HepG2 (cell line): ENCODE measurements around the gene DENND2D. TPM values are rescaled to one million over a fixed set of nuclear protein-coding genes. Genes with fewer than 3 reads are reported as not detected.

ENCODE experiments used
- CENPT ChIP-seq: sonication (generic); formaldehyde crosslinking; IDR thresholded peaks from 2 replicates; pipeline ENCODE4 v1.8.0; 2022; ENCODE audit warnings: low read depth, mild to moderate bottlenecking, moderate library complexity, missing genetic modification reagents
- CREM ChIP-seq, 2 experiments: sonication (generic) in 1 of 2; formaldehyde crosslinking in 1 of 2; IDR thresholded peaks; 2 replicates each; pipeline versions ENCODE4 v1.4.0 to v1.6.1; 2016 to 2020; ENCODE audit warnings: antibody characterized with exemption in 1 of 2, mild to moderate bottlenecking in 1 of 2, missing genetic modification reagents in 1 of 2
- FOXK1 ChIP-seq: sonication (generic); formaldehyde crosslinking; IDR thresholded peaks from 2 replicates; pipeline ENCODE4 v1.4.0; 2020; ENCODE audit warnings: low read depth, missing genetic modification reagents, borderline replicate concordance
- GABPA ChIP-seq, 2 experiments: IDR thresholded peaks; 2 replicates each; pipeline ENCODE4 v1.6.1; 2011 to 2016; ENCODE audit warnings: low read depth in 2 of 2, low read length in 1 of 2, missing biosample characterization in 1 of 2, missing genetic modification characterization in 1 of 2
- HMG20A ChIP-seq: IDR thresholded peaks from 2 replicates; pipeline ENCODE4 v1.6.1; 2016; ENCODE audit warnings: borderline replicate concordance
- IRX3 ChIP-seq: sonication (generic); formaldehyde crosslinking; IDR thresholded peaks from 2 replicates; pipeline ENCODE4 v1.8.1; 2023; ENCODE audit warnings: mild to moderate bottlenecking, low read depth, missing genetic modification reagents, borderline replicate concordance
- MAF1 ChIP-seq: sonication (generic); formaldehyde crosslinking; IDR thresholded peaks from 2 replicates; pipeline ENCODE4 v1.5.0; 2020; ENCODE audit warnings: missing genetic modification reagents, borderline replicate concordance
- NKX3-1 ChIP-seq: sonication (generic); formaldehyde crosslinking; IDR thresholded peaks from 2 replicates; pipeline ENCODE4 v1.5.0; 2020; ENCODE audit warnings: missing genetic modification reagents
- PHF8 ChIP-seq: sonication (generic); formaldehyde crosslinking; IDR thresholded peaks from 2 replicates; pipeline ENCODE4 v1.5.0; 2020; ENCODE audit warnings: missing genetic modification reagents
- RFXAP ChIP-seq: sonication (generic); formaldehyde crosslinking; IDR thresholded peaks from 2 replicates; pipeline ENCODE4 v1.4.0; 2020; ENCODE audit warnings: missing genetic modification reagents, borderline replicate concordance
- SIN3A ChIP-seq: IDR thresholded peaks from 2 replicates; pipeline ENCODE4 v1.6.1; 2011; ENCODE audit warnings: low read depth, mild to moderate bottlenecking, control low read depth, low read length, borderline replicate concordance
- SMARCC2 ChIP-seq: fragments of 450-650 bp; IDR thresholded peaks from 2 replicates; pipeline ENCODE4 v1.6.1; 2017; ENCODE audit warnings: antibody characterized with exemption, mild to moderate bottlenecking
- SNAI1 ChIP-seq: sonication (generic); formaldehyde crosslinking; IDR thresholded peaks from 2 replicates; pipeline ENCODE4 v1.5.0; 2020; ENCODE audit warnings: mild to moderate bottlenecking, missing genetic modification reagents, borderline replicate concordance
- STAG1 ChIP-seq: sonication (generic); formaldehyde crosslinking; IDR thresholded peaks from 2 replicates; pipeline ENCODE4 v1.4.0; 2020; ENCODE audit warnings: missing genetic modification reagents
- TBX2 ChIP-seq: sonication (generic); formaldehyde crosslinking; IDR thresholded peaks from 2 replicates; pipeline ENCODE4 v1.5.0; 2020; ENCODE audit warnings: missing genetic modification reagents, mild to moderate bottlenecking, borderline replicate concordance
- THRA ChIP-seq: sonication (generic); formaldehyde crosslinking; IDR thresholded peaks from 2 replicates; pipeline ENCODE4 v1.4.0; 2020; ENCODE audit warnings: missing genetic modification reagents, borderline replicate concordance
- ZBTB7A ChIP-seq: sonication (generic); formaldehyde crosslinking; IDR thresholded peaks from 2 replicates; pipeline ENCODE4 v1.8.0; 2022; ENCODE audit warnings: mild to moderate bottlenecking, missing genetic modification reagents
- ZBTB8A ChIP-seq: sonication (generic); formaldehyde crosslinking; IDR thresholded peaks from 2 replicates; pipeline ENCODE4 v1.4.0; 2020; ENCODE audit warnings: mild to moderate bottlenecking, low read depth, missing genetic modification reagents, borderline replicate concordance
- ZNF251 ChIP-seq: sonication (generic); formaldehyde crosslinking; IDR thresholded peaks from 2 replicates; pipeline ENCODE4 v1.9.0; 2021; ENCODE audit warnings: mild to moderate bottlenecking, missing genetic modification reagents
- ZNF281 ChIP-seq: sonication (generic); formaldehyde crosslinking; IDR thresholded peaks from 2 replicates; pipeline ENCODE4 v1.4.0; 2020; ENCODE audit warnings: missing genetic modification reagents, borderline replicate concordance
- ZNF326 ChIP-seq: sonication (generic); formaldehyde crosslinking; IDR thresholded peaks from 2 replicates; pipeline ENCODE4 v1.4.0; 2020; ENCODE audit warnings: missing genetic modification reagents, borderline replicate concordance
- ZNF431 ChIP-seq: sonication (generic); formaldehyde crosslinking; IDR thresholded peaks from 2 replicates; pipeline ENCODE4 v1.9.0; 2022; ENCODE audit warnings: missing genetic modification reagents, low read depth, mild to moderate bottlenecking, borderline replicate concordance
- ZNF432 ChIP-seq: sonication (generic); formaldehyde crosslinking; IDR thresholded peaks from 2 replicates; pipeline ENCODE4 v1.5.0; 2020; ENCODE audit warnings: missing genetic modification reagents, mild to moderate bottlenecking, borderline replicate concordance
- ZNF564 ChIP-seq: sonication (generic); formaldehyde crosslinking; IDR thresholded peaks from 2 replicates; pipeline ENCODE4 v1.8.1; 2023; ENCODE audit warnings: mild to moderate bottlenecking, missing genetic modification reagents
- ZNF607 ChIP-seq: sonication (generic); formaldehyde crosslinking; IDR thresholded peaks from 2 replicates; pipeline ENCODE4 v1.5.1; 2020; ENCODE audit warnings: missing genetic modification reagents, mild to moderate bottlenecking, borderline replicate concordance
- ZNF891 ChIP-seq: sonication (generic); formaldehyde crosslinking; IDR thresholded peaks from 2 replicates; pipeline ENCODE4 v1.5.0; 2020; ENCODE audit warnings: mild to moderate bottlenecking, missing genetic modification reagents
- polyA plus RNA-seq, 8 experiments: library from polyadenylated mRNA; depleted of rRNA in 3 of 8; stranded (reverse) in 7 of 8; unstranded in 1 of 8; fragments of >200 nt; fragmentation: Illumina TruSeq in 4 of 8; extraction: Trizol in 4 of 8; gene quantifications; 2 replicates each; pipeline versions ENCODE4 v1.2.1 to v1.2.3, GENCODE V29; 2011 to 2016; ENCODE audit warnings: low read depth in 4 of 8, missing spikeins in 1 of 8, mixed read lengths in 1 of 8; ENCODE audit not compliant: insufficient read depth in 1 of 8
- total RNA-seq, 5 experiments: library from RNA; depleted of rRNA; stranded (reverse); fragments of >200 nt; fragmentation: Illumina TruSeq; extraction: Trizol; gene quantifications; 2 replicates each; pipeline ENCODE4 v1.2.3, GENCODE V29; 2016; ENCODE audit warnings: low read depth in 1 of 5

Gene DENND2D
- total and polyA plus RNA-seq, 2 of the 13 experiments (the other 11 are each of a cell fraction or from before 2014, with no cell fraction given): 0.04 TPM; not detected in 1

- TF ChIP-seq TBX2 (CRISPR knock-in tag) (peak; percentile 35; the same call in 1 of the 2 replicates), HMG20A (CRISPR knock-in tag) (no peak), ZNF251 (no peak), ZNF281 (CRISPR knock-in tag) (no peak), ZNF607 (no peak), ZNF564 (no peak), CREM (IDR thresholded peaks at IDR 0.05) (peak; percentile 30; the same call in 1 of the 2 replicates), CREM (CRISPR knock-in tag; IDR thresholded peaks at IDR 0.05) (no peak), ZNF431 (CRISPR knock-in tag) (no peak), SIN3A (no peak), SMARCC2 (no peak), GABPA (IDR thresholded peaks at IDR 0.05; ENCODE audit: low read depth, low read length) (no peak), GABPA (CRISPR knock-in tag; IDR thresholded peaks at IDR 0.05; ENCODE audit: low read depth) (no peak), RFXAP (no peak), MAF1 (CRISPR knock-in tag) (no peak), ZNF326 (CRISPR knock-in tag) (no peak), ZBTB7A (CRISPR knock-in tag) (no peak), NKX3-1 (CRISPR knock-in tag) (no peak), FOXK1 (CRISPR knock-in tag) (no peak), PHF8 (CRISPR knock-in tag) (no peak), THRA (CRISPR knock-in tag) (peak; percentile 51; the same call in 1 of the 2 replicates), ZNF891 (CRISPR knock-in tag) (no peak), SNAI1 (CRISPR knock-in tag) (no peak), IRX3 (CRISPR knock-in tag) (no peak), ZNF432 (CRISPR knock-in tag) (no peak), CENPT (CRISPR knock-in tag) (no peak), STAG1 (CRISPR knock-in tag) (no peak), ZBTB8A (CRISPR knock-in tag) (no peak)
Observed at GRCh38 chr1:111195002-111195684, 5.3 kb downstream of the DENND2D start (continued).
